ENCODE measurements around the gene STXBP5.
"Not testable (repeated sequence)": the region's sequence is repeated elsewhere in the genome, so short reads cannot be mapped to it uniquely, and the experiment has no call there.

The STXBP5 gene

DNA sequence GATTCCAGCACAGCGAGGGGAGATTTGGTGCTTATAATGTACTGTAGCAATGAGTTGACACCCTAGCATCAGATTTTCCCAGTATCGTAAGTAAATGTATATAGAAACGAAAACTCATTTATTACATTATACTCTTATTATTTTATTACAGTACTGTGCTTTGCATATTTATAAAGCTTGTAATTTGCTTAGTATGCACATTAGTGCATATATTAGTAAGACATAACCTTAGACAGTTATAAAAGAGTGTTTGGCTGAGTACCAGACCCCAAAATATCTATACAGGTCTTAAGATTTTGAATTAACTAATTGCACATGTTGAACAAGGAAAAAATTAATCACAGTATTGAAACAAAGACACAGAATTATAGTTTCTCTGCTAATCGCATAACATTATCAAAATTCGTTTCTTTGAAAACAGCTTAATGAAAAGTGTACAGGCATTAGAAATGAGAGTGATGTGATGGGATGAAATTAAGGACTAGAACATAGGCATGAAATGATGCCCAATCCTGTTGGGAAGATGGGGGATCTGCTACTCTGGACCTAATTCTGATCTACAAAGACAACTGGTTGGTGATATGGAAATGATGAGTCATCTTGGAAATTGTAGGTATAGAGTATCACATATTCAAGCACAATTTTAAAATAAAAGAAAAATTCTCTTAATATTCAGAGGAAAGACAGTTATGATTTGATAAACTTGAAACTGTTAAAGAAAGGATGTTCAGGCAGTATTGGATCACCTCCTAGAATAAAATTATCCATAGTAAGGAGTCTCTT is 42.8 kb downstream of the STXBP5 start:
- DNase-seq (ENCODE audit: low spot score): no peak

DNA sequence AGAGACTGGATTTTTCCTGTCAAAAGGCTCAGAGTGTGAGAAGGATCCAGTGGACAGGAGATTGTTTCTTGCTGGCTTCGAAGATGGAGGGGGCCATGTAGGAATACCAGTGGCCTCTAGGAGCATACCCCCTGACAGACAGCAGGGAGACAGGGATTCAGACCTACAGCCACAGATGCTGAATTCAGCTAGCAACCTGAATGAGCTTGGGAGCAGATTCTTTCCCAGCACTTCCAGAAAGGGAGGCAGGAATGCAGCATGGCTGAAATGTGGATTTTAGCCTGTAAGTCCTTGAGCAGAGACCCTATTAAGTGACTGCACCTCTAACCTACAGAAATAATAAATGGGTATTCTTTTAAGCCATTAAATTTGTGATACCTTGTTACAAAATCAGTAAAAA is 44.6 kb downstream of the STXBP5 start:
- DNase-seq (ENCODE audit: low spot score): no peak

DNA sequence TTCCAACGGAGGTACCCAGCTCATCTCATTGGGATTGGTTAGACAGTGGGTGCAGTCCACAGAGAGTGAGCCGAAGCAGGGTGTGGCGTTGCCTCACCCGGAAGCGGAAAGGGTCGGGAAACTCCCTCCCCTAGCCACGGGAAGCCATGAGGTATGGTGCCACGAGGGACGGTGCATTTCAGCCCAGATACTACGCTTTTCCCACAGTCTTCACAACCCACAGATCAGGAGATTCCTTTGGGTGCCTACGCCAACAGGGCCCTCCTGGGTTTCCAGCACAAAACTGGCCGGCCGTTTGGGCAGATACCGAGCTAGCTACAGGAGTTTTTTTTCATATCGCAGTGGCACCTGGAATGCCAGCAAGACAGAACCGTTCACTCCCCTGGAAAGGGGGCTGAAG is 46.9 kb downstream of the STXBP5 start:
- DNase-seq (ENCODE audit: low spot score): no peak

DNA sequence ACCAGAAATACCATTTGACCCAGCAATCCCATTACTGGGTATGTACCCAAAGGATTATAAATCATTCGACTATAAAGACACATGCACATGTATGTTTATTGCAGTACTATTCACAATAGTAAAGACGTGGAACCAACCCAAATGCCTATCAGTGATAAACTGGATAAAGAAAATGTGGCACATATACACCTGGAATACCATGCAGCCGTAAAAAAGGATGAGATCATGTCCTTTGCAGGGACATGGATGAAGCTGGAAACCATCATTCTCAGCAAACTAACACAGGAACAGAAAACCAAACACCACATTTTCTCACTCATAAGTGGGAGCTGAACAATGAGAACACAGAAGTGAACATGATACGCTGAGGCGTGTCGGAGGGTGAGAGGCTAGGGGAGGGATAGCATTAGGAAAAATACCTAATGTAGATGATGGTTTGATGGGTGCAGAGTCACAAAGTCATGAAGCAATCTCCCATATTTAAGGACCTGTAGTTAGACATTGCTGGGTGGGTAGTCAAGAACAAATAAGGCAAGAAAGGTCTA is 50.8 kb downstream of the STXBP5 start:
- DNase-seq (ENCODE audit: low spot score): not testable (repeated sequence)

DNA sequence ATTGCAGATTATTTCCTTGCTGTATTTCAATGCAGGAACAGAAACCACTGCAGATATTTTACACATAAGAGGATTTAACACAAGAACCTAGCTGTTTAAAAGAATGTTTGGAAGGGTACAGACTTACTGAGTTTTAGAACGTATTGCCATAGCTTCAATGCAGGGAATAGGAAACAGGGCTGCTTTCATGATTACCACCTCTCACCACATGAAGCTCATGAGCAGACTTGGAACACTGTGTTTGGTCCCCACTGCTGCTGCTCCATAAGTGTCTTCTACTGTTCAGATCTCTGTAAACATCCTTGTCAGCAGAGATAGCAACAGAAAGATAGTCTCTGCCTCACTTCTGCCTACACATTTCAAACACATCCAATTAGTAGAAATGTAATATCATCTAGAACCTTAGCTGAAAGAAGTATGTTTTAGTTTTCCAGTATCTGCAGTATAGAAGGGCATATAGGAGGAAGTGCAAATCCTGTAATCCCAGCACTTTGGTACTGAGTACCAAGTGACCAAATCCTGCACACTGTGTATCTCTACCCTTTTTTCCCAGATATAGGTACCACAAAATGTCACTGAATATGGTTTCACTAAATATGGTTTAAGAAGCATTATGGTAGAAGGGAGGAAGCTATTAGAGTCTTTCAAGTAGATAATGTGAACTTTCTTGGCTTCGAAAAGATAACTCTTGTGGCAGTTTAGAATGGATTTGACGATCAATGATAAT is 51.9 kb downstream of the STXBP5 start:
- no peak for DNase-seq (ENCODE audit: low spot score)

DNA sequence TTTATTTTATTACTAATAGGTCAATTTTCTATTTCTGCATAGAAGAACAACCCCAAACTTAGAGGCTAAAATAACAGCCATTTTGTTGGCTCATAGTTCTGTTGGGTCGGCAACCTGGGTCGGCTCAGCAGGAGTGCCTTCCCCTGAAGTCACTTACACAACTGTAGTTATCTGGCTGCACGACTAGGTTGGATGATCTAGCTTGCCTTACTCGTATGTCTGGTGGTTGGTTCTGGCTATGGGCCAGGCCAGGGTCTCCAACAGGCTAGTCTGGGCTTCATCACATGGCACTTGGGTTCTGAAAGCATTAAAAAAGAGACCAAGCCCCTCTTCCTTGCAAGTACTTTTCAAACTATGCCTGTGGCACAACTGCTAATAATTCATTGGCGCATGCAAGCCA is 53.5 kb downstream of the STXBP5 start:
- DNase-seq (ENCODE audit: low spot score): no peak

DNA sequence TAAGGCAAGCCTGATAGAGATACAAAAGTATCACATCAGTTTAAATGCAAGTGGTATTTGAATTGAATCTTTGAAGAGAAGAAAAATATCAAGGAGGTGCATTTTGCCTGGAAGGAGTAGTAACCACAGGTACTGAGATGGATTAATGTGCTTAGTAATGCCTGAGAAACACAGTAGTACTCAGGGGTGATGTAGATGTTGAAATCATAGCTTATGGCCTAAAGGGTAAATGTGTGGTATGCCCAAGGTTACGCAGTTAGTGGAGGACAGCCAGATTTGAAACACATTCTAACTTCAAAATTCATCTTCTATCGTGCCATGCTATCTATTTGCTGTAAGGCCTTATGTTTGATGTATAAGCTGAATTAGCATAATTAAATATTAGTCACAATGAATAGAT is 55.9 kb downstream of the STXBP5 start:
- no peak for DNase-seq (ENCODE audit: low spot score)

DNA sequence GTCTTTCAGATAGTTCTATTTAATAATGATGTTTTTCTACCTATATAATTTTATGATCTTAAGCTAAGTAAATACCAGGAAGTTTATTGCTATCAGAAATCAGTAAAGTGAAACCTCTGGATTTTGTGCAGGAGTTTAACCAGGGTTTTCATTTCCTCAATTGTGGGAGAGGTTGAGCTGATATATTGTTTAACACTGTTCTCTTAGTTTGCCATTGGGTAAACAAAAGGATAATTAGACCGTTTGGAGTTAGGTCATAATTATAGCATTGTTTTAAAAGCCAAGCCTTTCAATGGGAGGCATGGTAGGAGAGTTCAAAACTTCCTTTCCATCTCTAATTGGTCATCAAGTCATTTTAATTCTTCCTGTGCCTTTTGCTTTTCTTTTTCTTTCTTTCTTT is 58.7 kb downstream of the STXBP5 start:
- no peak for DNase-seq (ENCODE audit: low spot score)

DNA sequence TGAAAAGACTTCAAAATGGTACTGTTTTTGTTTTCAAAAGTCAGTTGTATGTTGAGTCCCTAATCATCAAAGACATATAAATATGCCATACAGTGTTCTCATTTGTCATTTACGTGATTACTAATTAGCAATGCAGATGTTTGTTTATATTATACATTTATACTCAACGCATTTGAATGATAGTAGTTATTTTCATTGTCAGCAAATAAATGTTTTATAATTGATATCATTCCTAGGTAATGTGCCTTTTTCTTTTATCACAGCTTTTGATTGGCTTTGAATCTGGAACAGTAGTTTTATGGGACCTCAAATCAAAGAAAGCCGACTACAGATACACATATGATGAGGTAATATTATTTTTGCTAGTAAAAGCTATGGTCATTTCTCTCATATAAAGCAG is 62.6 kb downstream of the STXBP5 start:
- DNase-seq (ENCODE audit: low spot score): no peak

DNA sequence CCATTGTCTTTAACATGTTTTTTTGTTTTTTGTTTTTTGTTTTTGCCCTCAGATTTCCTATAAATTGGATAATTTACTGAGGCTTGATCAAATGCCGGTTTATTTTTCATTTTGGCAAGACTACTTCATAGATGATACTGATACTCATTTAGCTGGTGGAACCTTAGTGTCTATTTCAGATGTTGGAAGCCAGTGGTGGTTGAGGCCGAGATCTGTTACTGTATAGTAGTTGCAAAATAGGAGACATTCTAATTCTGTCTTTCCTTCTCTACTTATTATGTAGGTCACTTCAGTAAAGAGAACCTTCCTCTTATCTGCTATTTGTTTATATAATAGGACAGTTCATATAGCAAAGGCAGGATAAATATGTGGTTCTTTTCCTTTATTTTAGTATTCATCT is 63.4 kb downstream of the STXBP5 start:
- no peak for DNase-seq (ENCODE audit: low spot score)

DNA sequence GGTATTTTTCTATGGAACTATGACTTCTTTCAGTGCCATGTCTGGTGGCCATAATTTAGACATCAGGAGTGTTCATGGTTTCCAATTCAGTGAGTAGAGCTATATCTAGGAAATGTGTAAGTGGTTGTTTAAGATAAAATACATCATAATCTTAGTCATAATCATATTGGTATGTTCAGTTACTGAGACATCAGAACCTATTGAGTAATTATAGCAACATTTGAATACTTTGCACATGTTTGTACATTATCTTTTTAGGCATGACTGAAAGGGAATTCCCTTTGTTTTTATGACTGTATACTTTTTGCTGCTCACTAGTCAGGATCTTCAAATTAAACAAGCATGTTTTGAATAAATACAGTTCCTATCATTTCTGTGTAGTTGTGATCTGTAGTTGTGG is 64.0 kb downstream of the STXBP5 start:
- DNase-seq (ENCODE audit: low spot score): no peak

DNA sequence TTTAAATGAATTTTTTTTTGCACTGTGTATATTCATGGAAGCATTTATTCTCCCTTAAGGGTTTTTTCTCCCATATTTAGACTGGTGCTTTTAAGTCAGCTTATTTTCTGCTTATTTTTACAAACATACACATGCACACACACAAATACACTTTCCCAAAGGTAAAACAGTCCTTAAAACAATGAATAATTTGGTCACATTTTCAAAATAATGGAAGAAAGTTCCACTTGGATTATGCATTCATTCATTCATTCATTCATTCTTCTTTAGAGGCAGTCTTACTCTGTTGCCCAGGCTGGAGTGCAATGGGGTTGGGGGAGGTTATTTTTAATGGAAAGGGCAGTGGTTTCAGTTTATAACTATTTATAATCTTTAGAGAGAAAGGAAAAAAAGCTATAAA is 69.8 kb downstream of the STXBP5 start:
- DNase-seq (ENCODE audit: low spot score): no peak

DNA sequence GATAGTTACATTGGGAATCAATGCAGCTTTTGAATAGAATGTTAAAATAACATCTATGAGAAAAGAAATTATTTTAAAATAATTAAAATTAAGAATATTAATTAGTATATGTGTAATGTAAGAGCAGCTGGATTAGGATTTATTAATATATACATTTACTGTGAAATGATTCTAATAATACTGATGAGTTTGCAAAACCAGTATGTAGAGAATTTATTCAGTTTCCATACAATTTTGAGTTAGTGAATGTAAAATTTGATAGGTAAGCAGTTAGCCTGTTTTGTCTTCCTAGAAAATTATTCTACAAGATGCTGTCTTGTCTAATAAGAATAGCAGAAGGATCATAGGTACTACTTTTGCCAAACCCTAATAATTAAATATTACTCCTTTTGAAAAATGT is 70.6 kb downstream of the STXBP5 start:
- DNase-seq (ENCODE audit: low spot score): no peak

DNA sequence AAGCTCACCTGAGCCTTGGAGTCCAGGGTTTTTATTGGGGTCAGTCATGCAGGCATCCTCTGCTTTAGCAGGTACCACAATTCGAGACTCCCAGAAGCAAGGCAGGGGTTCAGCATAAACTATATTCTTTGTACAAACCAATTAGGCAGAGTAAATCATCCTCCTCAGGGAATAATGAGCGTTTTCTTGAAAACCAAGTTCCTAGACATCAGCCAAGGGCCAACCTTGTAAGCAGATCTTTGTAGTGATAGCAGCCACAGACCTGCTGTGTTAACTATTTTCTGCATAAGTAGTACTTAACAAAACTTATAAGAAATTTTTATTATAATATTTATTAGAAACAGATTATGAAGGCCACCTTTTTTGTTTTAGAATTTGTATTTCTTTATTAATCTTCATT is 74.7 kb downstream of the STXBP5 start:
- no peak for DNase-seq (ENCODE audit: low spot score)

DNA sequence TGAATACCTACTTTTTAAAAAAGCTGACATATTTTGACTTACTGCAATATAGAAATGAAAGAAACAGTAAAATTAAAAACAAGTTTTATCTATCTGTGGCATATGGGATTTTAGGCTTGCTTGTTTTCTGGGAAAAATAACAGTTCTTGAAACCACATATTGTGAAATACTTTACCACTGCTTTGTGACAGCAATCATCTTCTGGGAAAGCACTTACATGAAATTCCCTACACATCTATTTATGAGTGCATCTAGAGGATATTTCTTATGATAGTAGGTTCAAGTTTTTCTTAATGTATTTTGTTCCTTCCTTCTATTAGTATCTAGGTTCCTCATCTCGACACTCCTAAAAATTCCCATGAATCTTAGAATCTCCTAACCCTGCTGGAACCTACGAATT is 75.2 kb downstream of the STXBP5 start:
- peak; percentile 2 for DNase-seq (ENCODE audit: low spot score)

DNA sequence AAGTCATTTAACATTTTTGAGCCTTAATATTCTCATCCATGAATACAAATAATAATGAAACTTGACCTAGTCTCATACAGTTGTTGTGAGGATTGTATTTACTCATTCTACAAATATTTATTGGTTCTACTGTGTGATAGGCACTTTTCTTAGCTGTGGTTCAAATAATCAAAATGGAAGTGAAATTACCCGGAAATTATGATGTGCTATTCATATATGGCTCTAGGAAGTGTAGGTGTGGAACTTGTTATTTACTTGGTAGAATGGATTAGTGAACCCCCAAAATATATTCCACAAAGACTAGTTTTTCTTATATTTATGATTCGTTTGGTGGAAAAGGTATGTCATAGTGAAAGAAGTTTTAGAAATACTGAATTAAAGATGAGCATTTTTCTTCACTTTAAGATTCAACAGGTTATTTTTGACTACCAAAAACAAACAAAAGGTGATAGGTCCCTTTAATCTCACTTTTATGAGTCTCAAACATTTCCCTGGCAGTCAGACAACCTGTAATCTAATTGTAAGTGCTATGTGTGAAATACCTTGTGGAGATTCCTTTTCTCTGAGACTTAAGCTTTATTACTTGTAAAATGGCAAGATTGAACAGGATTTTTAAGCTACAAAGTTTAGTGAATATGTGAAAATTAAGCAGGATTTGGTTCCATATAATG is 77.8 kb downstream of the STXBP5 start:
- DNase-seq (ENCODE audit: low spot score): no peak

DNA sequence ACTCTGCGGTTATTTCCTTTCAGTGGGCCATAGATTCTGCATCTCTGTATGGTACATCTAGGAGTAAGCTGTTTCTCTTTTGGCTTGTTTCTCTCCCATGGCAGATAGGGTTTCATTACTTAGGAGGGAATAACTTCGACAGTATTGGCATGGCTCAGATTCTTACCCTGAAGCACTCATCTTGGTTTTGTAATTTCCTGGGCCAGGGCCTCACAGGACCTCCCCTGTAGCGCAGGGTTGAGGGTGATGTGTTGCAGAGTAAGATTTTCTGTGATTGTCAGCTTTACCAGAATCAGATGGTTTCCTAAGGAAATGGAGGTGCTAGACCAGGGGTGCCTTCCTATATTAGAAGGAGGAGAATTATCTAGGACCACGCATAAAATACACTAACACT is 78.3 kb downstream of the STXBP5 start:
- DNase-seq (ENCODE audit: low spot score): no peak

DNA sequence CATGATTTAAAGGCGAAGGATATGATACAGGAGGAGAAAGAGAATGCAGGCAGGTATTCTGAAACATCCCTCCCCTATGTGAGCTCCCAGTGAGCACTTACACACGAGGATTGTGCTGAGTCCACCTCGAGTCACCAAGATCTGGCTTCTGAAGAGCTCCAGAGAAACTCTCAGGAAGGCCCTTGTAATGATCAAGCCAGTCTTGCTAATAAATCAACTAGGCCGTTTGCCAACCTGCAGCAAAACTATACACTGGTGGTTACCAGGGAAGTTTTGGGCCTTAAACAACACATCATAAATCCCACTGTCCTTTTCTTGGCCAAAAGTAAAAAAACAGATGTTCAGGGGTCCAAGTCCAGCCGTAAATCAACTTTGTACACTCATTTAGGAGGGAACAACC is 79.2 kb downstream of the STXBP5 start:
- peak; percentile 26 for DNase-seq (ENCODE audit: low spot score)

DNA sequence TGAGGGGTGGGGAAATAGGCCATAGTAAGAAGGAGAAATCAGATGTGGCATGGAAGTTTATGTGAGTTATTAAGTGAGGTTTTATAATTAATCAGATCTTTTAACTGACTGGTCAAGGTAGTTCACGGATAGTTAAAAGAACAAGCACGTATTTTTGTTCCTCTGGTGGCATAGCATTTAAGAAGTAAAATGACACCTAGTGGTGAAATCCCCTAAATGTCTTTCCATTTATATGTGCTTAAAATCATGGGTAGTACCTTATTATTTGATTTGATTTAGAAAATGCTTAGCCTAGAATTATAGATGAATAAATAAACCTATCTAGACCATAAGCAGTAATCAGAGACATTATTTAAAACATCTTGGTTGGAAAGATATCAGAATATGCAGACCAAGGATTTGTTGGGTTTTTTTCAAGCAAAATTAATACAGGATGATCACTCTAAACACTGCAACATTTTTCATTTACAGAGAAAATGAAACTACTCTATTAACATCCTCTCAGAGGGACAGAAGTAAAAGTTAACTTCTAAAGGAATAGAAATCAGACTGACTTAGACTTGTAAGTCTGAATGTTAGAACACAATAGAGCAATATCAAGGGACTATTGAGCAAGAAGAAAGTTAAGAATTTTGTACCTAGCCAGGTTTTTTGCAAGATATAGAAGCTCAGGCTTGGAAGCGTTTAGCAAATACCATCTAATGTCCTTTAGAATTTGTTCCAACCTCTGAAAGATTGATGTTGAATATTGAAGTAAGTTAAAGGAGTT is 81.1 kb downstream of the STXBP5 start:
- peak; percentile 39 for DNase-seq (ENCODE audit: low spot score)

DNA sequence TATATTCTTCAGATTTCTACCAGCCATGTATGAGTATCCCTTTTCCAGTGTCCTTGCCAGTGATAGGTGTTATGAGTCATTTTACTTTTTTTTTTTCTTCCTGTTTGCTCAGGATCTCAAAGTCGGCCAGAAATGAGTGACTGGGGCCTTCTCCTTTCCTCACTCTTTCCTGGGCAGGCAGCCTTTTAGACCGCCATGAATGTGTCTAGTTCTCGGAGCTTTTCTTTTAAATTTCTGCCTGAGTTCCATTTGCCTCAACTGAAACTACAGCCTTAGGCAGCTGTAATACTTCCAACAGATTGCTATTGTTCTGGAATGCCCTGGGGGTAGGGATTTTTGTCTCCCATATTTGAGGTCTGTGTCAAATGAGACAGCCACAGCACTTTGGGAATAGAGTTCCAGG is 83.7 kb downstream of the STXBP5 start:
- DNase-seq (ENCODE audit: low spot score): peak; percentile 29

DNA sequence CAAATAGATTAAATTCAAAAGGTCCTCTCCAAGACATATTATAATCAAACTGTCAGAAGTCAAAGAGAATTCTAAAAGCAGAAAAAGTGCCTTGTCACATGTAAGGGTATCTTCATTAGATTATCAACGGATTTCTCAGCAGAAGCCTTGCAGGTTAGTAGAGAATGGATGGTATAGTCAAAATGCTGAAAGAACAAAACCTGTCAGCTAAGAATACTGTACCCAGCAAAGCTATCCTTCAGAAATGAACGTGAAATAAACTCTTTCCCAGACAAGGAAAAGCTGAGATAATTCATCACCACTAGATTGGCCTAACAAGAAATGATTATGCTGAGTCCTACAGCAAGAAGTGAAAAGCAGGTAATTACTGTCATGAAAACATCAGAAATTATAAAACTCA is 92.9 kb downstream of the STXBP5 start:
- DNase-seq (ENCODE audit: low spot score): no peak

DNA sequence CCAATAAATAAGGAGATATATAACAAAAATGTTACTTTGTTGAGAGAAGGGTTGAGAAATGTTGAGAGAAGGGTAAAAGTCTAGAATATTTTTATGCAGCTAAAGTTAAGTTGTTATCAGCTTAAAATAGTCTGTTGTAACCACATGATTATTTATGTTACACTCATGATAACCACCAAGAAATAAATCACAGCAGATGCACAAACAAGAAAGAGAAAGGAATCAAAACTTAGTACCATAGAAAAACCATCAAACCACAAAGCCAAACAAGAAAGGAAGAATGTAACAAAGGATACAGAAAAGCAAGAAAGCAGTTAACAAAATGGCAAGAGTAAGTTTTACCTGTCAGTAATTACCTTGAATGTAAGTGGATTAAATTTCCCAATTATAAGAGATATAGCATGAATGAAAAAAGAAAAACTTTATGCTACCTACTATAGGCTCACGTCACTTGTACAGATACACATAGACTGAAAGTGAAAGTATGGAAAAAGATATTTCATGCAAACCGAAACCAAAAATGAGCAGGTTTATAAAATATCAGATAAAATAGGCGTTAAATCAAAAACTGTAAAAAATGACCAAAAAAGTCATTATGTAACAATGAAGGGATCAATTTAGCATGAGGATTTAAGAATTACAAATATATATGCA is 93.6 kb downstream of the STXBP5 start:
- DNase-seq (ENCODE audit: low spot score): no peak
